C4-2B (cell line): ENCODE measurements around the gene DNLZ.

Experiments used
- H3K27ac ChIP-seq: fragments of 450-650 bp; 2 replicates; pipeline ENCODE4 v1.5.1; 2017
- CTCF ChIP-seq: fragments of 450-650 bp; conservative IDR thresholded peaks from 2 replicates; pipeline ENCODE4 v1.5.1; 2017; ENCODE audit warnings: mild to moderate bottlenecking
- ZFX ChIP-seq: fragments of 450-650 bp; IDR thresholded peaks from 2 replicates; pipeline ENCODE4 v1.6.1; 2017

Gene DNLZ

DNA sequence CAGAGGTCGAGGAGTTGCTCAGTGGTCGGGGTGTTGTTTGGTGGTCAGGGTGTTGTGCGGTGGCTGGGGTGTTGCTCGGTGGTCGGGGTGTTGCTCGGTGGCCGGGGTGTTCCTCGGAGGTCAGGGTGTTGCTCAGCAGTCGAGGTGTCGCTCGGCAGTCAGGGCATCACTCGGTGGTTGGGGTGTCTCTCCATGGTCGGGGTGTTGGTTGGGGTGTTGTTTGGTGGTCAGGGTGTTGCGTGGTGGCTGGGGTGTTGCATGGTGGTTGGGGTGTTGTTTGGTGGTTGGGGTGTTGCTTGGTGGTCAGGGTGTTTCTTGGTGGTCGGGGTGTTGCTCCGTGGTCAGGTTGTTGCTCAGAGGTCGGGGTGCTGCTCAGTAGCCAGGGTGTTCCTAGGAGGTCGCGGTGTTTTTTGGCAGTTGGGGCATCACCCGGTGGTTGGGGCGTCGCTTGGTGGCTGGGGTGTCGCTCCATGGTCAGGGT, 47.2 kb downstream of the DNLZ start:
- H3K27ac ChIP-seq = no peak overlapping the region
- TF ChIP-seq CTCF (no peak), ZFX (no peak)

DNA sequence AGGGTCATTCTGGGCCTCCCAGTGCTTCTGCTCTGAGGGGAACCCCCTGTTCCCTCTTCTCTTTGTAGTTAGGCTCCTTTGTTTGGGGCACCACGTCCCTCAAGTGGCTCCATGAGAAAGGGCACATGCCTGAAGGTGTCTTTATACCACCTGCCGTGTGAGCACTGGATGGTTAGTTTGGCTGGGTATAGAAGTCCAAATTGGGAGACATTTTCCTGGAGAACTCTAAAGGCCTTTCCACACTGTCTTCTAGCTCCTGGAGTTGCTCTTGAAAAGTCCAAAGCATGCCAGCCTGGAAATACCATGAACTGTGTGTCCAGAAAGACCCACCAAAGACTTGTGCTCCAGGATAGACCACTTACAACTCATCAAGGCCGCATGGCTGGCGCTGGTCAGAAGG, 48.6 kb downstream of the DNLZ start:
- TF ChIP-seq ZFX (no peak), CTCF (no peak)
- no peak overlapping the region for H3K27ac ChIP-seq

- H3K27ac ChIP-seq = no peak overlapping the region
- TF ChIP-seq ZFX (no peak), CTCF (no peak)
These were observed 49.5 kb downstream of the DNLZ start for GRCh38 chr9:136314056-136314416.

GRCh38 chr9:136313111-136314055, 50.2 kb downstream of the DNLZ start:
- H3K27ac ChIP-seq = no peak overlapping the region
- TF ChIP-seq ZFX = no peak
- TF ChIP-seq CTCF = no peak

- no peak for TF ChIP-seq ZFX
- no peak; the same call in 1 of the 2 replicates for TF ChIP-seq CTCF
- H3K27ac ChIP-seq = no peak overlapping the region
These were observed 51.1 kb downstream of the DNLZ start for GRCh38 chr9:136312436-136312835.

DNA sequence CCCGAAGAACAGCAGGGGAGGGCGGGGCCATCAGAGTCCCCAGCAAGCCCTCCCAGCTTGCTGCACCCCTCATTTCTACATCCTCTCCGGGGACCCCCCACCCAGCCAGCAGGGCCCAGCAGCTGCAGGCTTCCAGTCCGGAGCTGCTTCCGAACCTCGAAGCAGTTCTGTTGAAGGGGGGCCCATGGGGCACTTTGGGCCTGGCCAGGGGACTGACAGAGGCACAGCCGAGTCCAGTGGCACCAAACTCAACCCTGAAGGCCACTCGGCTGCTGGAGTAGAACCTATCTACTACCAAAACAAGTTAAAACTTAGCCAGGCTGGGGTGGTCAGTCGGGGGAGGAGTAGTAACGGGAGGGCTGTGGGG, 51.6 kb downstream of the DNLZ start:
- H3K27ac ChIP-seq = no peak overlapping the region
- TF ChIP-seq ZFX (no peak), CTCF (no peak)

DNA sequence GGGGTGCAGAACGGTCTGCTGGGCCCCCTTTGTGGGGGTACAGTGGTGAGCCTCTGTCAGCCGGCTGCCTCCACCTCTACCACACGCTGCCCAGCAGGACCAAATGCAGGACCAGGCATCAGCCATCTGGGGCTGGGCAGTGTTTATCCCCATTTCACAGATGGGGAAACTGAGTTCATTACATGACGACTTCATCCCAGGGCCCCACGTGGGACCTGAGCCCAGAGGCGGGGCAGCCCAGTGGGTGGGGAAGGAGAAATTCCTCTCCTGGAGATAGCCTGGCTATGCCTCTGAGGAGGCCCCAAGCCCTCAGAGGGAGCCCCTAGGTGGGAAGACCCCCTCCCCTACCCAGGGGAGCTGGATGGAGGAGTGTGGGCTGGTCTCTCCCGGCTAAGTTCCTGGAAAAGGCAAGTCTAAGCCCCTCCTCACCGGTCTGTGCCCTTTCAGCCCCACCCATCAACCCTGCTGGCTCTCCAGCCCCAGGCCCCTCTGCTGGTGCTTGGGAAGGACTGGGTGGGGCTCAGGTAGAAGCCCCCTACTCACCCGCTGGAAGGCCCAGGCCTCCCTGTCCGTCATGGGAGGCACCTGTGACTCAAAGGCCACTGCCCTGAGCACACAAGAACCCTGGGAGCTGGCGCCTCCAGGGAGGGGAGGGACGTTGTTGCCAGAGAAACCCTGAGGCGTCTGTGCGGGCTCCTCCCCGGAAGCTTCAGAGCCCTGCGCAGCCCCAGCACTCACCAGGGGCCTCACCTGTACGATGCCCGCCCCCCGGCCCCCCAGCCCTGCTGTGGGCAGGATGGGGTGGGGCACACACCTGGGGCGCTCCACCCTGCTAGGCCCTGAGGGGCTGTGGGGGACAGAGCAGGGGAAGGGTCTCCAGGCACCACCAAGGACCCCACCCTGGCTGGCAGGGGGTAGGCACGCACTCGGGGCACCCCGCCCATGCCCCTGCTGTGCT, 52.2 kb downstream of the DNLZ start:
- TF ChIP-seq CTCF (no peak), ZFX (no peak)
- H3K27ac ChIP-seq = no peak overlapping the region
